ENCODE measurements around the gene DIAPH1. TPM values are rescaled to one million over a fixed set of nuclear protein-coding genes. Genes with fewer than 3 reads are reported as not detected.

DIAPH1 gene
- total RNA-seq, 1 experiment from 2014 or later = 117 TPM

DNA sequence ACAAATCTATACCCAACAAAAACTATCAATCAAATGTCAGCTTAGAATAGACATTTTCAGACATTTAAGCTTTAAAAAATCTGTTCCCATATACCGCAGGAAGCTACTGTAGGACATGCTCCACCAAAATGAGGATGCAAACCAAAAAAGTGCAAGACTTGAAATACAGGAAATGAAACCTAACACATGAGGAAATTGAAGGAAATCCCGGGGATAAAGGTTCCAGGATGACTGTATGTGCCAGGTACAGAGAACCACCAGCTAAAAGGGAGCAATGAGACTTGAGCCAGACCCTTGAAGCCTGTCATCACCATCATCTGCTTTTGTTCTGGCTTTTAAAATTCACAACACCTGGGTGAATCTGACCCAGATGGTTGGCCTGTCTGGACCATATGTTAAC is 21.4 kb downstream of the DIAPH1 start:
- DNase-seq = no peak
- Histone ChIP-seq H2BK15ac (ENCODE audit: low read depth, low read length) (no peak overlapping the region), H3K4me1 (ENCODE audit: insufficient read depth, low read length) (no peaks in the 10 kb centered on the region), H3T11ph (ENCODE audit: low read length) (no peak overlapping the region), H3K56ac (ENCODE audit: insufficient read length, low read depth, low read length) (no peak overlapping the region), H4K8ac (replicated peaks; ENCODE audit: insufficient read length, low read depth, low read length) (no peak overlapping the region), H3K79me2 (ENCODE audit: insufficient read depth, low read length) (peaks cover 6% of the 10 kb centered on the region; the same call in 1 of the 2 replicates), H2BK20ac (ENCODE audit: low read depth, low read length, poor library complexity, severe bottlenecking) (no peak overlapping the region), H3K14ac (ENCODE audit: insufficient read depth, low read length) (no peak overlapping the region), H3K23me2 (ENCODE audit: insufficient read length, low read depth, low read length, poor library complexity, severe bottlenecking) (no peaks in the 10 kb centered on the region), H2AFZ (ENCODE audit: low read length) (no peak overlapping the region), H4K5ac (ENCODE audit: insufficient read length, low read depth, low read length) (no peak overlapping the region), H3K9me3 (ENCODE audit: control insufficient read depth, low read depth, low read length) (no peaks in the 10 kb centered on the region), H3K4me2 (ENCODE audit: insufficient read depth, insufficient read length, low read length) (no peak overlapping the region), H2AK5ac (ENCODE audit: insufficient read length, low read length) (no peak overlapping the region), H3K9ac (ENCODE audit: extremely low read depth, insufficient read length, low read length) (no peak overlapping the region), H2BK12ac (ENCODE audit: insufficient read length, low read depth, low read length) (no peak overlapping the region), H3K79me1 (ENCODE audit: insufficient read depth, low read depth, low read length, poor library complexity, severe bottlenecking) (peaks cover 3% of the 10 kb centered on the region), H3K27ac (ENCODE audit: insufficient read length, low read depth, low read length) (no peak overlapping the region), H2BK5ac (ENCODE audit: insufficient read length, low read length) (no peak overlapping the region), H3K18ac (ENCODE audit: insufficient read length, low read depth, low read length) (no peak overlapping the region), H2BK120ac (ENCODE audit: low read depth, low read length, poor library complexity, severe bottlenecking) (no peak overlapping the region), H4K91ac (ENCODE audit: insufficient read length, low read depth, low read length) (no peak overlapping the region), H3K23ac (ENCODE audit: insufficient read length, low read depth, low read length) (no peak overlapping the region), H3K27me3 (ENCODE audit: insufficient read depth, low read length) (no peaks in the 10 kb centered on the region), H4K20me1 (ENCODE audit: control insufficient read depth, insufficient read depth, insufficient read length) (no peaks in the 10 kb centered on the region), H3K4ac (ENCODE audit: low read depth, low read length) (no peak overlapping the region)
- TF ChIP-seq, protein P1, sequence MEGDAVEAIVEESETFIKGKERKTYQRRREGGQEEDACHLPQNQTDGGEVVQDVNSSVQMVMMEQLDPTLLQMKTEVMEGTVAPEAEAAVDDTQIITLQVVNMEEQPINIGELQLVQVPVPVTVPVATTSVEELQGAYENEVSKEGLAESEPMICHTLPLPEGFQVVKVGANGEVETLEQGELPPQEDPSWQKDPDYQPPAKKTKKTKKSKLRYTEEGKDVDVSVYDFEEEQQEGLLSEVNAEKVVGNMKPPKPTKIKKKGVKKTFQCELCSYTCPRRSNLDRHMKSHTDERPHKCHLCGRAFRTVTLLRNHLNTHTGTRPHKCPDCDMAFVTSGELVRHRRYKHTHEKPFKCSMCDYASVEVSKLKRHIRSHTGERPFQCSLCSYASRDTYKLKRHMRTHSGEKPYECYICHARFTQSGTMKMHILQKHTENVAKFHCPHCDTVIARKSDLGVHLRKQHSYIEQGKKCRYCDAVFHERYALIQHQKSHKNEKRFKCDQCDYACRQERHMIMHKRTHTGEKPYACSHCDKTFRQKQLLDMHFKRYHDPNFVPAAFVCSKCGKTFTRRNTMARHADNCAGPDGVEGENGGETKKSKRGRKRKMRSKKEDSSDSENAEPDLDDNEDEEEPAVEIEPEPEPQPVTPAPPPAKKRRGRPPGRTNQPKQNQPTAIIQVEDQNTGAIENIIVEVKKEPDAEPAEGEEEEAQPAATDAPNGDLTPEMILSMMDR (conservative IDR thresholded peaks at IDR 0.05) = no peak
- H3K9me3 Mint-ChIP-seq = no peaks in the 10 kb centered on the region
- H3K27ac Mint-ChIP-seq = no peak overlapping the region
- WGBS (ENCODE audit: extremely low coverage, insufficient read length, low lambda C conversion rate) = no CpG with 5 or more reads among the region's 2 CpGs
- H3K36me3 Mint-ChIP-seq (ENCODE audit: insufficient read depth in 1 of 3, low read depth in 3 of 3) = peaks cover 0 to 4% (median 2%) of the 10 kb centered on the region in 3 experiments; a peak in 1 of 7 replicates
- no peaks in the 10 kb centered on the region for H3K27me3 Mint-ChIP-seq (ENCODE audit: low read depth)
- no peak overlapping the region for H3K4me3 Mint-ChIP-seq
- peaks cover 2 to 4% of the 10 kb centered on the region in 2 experiments; a peak in 1 of 4 replicates for H3K4me1 Mint-ChIP-seq

Data from H9 (cell line).